DMS53 treated with DMSO at 0.1 percent for 48 hours (cell line): ENCODE measurements around the gene KRT8.
"Not testable (repeated sequence)": the region's sequence is repeated elsewhere in the genome, so short reads cannot be mapped to it uniquely, and the experiment has no call there.

Experiments
- DNase-seq: peaks from one replicate; lab custom pipeline; 2025; ENCODE audit not compliant: unreplicated experiment; lab: John Stamatoyannopoulos, UW

Gene KRT8

GRCh38 chr12:52874573-52875435 is 30.1 kb downstream of the KRT8 start:
- DNase-seq = no peak

- no peak for DNase-seq
Observed at GRCh38 chr12:52873832-52874572, 30.9 kb downstream of the KRT8 start.

GRCh38 chr12:52873513-52873831 is 31.4 kb downstream of the KRT8 start:
- no peak for DNase-seq

GRCh38 chr12:52872644-52873389 is 32.1 kb downstream of the KRT8 start:
- DNase-seq = no peak

GRCh38 chr12:52871291-52872039 is 33.4 kb downstream of the KRT8 start:
- DNase-seq = no peak

GRCh38 chr12:52870361-52871290 is 34.2 kb downstream of the KRT8 start:
- no peak for DNase-seq

- no peak for DNase-seq
Observed at GRCh38 chr12:52867642-52868041, 37.2 kb downstream of the KRT8 start.

- no peak for DNase-seq
Observed at GRCh38 chr12:52867152-52867551, 37.7 kb downstream of the KRT8 start.

- peak; percentile 79 for DNase-seq
Observed at GRCh38 chr12:52865090-52865944, 39.6 kb downstream of the KRT8 start.

GRCh38 chr12:52862023-52862422 is 42.9 kb downstream of the KRT8 start:
- DNase-seq = no peak

GRCh38 chr12:52861511-52861910 is 43.4 kb downstream of the KRT8 start:
- DNase-seq = no peak

GRCh38 chr12:52860102-52860823 is 44.6 kb downstream of the KRT8 start:
- DNase-seq = no peak

- DNase-seq = no peak
Observed at GRCh38 chr12:52857500-52857899, 47.4 kb downstream of the KRT8 start.

GRCh38 chr12:52856787-52857186 is 48.1 kb downstream of the KRT8 start:
- no peak for DNase-seq

GRCh38 chr12:52856077-52856476 is 48.8 kb downstream of the KRT8 start:
- DNase-seq = not testable (repeated sequence)

GRCh38 chr12:52851787-52852186 is 53.1 kb downstream of the KRT8 start:
- no peak for DNase-seq

- DNase-seq = no peak
Observed at GRCh38 chr12:52850681-52851080, 54.2 kb downstream of the KRT8 start.

- no peak for DNase-seq
Observed at GRCh38 chr12:52849511-52849910, 55.4 kb downstream of the KRT8 start.
